ENCODE data around the gene PCSK5.

- TF ChIP-seq POLR2AphosphoS5 (IDR thresholded peaks at IDR 0.05), result no peak
- no peak for TF ChIP-seq CTCF (IDR thresholded peaks at IDR 0.05)
- no peak for TF ChIP-seq POLR2A (IDR thresholded peaks at IDR 0.05)
Observed at GRCh38 chr9:75880618-75881017, 9.9 kb upstream of the PCSK5 start.

Data from stomach (tissue), 4 donors.